HG02885 (cell line): ENCODE measurements around the gene KRTAP13-4.
A peak's percentile ranks its signal among the peaks of the same experiment; 100 is the strongest.

Source experiments
- ATAC-seq: cut with Tn5 transposase; IDR thresholded peaks from one replicate; pipeline ENCODE4 v1.9.1; 2021; ENCODE audit warnings: mild to moderate bottlenecking; ENCODE audit not compliant: unreplicated experiment, poor library complexity

The KRTAP13-4 gene, protein sequence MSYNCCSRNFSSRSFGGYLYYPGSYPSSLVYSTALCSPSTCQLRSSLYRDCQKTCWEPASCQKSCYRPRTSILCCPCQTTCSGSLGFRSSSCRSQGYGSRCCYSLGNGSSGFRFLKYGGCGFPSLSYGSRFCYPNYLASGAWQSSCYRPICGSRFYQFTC

DNA sequence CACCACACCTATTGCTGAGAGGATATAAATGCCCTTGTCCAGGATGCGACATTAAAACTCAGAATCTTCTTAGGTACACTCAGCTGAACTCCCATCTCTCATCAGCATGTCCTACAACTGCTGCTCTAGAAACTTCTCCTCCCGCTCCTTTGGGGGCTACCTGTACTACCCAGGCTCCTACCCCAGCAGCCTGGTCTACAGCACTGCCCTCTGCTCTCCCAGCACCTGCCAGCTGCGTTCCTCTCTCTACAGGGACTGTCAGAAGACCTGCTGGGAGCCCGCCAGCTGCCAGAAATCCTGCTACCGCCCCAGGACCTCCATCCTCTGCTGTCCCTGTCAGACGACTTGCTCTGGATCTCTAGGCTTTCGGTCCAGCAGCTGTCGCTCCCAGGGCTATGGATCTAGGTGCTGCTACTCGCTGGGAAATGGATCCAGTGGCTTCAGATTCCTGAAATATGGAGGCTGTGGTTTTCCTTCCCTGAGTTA, at the start of gene KRTAP13-4:
TSS of gene KRTAP13-4 (plus strand) at position 51 of the 486 bp plus-strand sequence. CDS start at position 107, 56 bp downstream.
- ATAC-seq: no peak

DNA sequence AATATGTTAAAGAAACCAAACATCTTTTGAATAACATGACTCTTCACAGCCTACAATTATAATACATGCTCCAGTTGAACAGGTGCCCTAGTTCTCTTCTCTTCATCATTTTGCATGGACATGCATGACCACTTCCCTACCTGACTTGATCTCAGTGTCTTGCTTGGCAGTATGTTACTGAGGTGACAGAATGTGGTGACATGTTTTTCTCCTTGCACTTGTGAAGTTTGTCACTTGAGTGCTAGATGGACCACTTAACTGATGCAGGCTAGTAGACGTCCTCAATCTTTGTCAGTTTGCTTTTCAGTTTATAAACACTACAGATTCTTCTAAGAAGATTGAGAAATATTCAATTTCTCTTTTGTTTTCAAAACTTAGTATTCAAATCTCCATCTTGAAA, 47.8 kb upstream of the KRTAP13-4 start:
- no peak for ATAC-seq

DNA sequence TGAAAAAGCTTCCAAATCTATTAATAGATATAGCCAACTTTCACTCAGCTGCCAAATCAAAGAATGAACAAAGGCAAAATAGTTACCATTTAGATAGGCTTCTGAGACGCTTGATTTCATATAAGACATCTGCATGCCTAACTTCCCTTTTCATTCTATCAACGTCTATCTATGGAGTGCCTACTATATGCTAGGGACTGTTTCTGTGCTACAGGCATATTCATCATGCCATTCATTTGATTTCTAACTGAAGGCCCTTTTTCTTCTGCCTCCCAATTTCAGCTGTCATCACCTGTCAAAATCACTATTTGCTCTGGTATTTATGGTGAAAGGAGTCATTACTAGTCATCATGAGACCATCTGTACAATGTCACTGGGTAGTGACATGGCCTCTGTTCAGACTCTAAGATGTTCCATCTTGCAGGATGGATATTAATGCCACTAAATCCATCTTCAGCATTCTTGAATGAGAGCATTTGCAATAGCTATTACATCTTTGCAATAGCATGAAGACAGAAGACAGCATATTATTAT, 38.5 kb upstream of the KRTAP13-4 start:
- no peak for ATAC-seq

DNA sequence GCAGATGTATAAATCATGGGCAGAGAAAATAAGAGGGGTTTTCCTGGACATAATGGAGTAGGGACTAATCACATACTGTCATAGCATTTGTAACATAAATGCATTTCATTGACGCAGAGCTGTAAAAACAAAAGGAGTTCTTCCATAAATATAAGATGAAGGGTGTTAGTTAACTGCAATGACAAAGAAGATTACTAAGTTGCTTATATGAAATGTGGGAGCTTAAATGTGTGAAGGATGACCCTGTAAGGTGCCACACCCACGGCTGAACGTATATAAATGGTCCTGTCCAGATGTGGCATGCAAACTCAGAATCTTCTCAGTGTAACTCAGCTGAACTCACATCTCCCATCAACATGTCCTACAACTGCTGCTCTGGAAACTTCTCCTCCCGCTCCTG, 34.3 kb upstream of the KRTAP13-4 start, which contains the start of gene KRTAP13-1:
TSS of gene KRTAP13-1 (plus strand) at position 301 of the 400 bp plus-strand sequence. CDS start at position 357, 56 bp downstream.
- no peak for ATAC-seq

DNA sequence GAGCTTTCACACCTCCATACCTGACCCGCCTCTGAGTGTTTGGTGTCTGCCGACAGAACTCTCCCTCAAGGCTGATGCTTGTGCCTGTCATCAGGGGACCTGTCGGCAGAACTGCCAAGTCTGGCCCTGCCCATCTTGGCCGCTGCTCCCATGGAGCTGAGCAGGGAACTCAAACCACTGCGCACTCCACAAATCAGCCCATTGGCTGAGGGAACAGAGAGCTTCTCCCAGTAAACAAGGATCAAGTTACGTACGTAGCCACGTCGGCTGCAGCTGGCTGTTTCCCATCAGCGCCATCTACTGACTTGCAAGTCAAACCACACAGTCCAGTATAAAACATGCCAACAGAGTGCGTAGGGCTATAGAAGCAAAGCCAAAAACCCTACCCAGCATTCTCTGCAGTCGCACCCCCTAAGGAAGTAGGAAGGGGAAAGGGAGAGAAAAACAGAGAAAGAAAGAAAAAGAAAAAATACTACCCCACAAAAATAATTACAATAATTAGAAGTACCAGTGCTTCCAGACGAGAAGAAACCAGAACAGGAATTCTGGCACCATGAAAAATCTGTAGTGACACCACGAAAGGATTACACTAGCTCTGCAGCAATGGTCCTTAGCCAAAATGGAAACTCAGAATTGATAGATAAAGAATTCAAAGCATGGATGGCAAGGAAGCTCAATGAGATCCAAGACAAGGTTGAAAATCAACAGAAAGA, 21.1 kb upstream of the KRTAP13-4 start:
- no peak for ATAC-seq

DNA sequence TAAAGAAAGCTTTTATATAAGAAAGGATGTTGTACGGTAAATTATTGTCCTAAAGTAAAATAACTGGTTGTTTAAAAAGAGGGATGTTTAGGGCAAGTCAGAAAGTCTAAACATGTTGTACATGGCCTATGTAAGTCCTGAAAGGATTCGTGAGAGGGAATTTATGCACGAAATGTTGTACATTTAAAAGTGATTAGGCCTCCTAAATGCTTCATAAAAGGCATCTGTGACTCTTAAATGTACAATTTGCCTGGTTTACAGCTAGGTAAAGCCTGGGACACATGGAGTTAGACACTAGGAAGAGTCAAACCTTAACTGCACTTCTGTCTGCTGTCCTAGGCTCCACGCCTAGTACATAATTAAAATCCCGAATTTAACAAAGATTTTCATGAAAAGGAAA, 14.0 kb upstream of the KRTAP13-4 start:
- no peak for ATAC-seq

DNA sequence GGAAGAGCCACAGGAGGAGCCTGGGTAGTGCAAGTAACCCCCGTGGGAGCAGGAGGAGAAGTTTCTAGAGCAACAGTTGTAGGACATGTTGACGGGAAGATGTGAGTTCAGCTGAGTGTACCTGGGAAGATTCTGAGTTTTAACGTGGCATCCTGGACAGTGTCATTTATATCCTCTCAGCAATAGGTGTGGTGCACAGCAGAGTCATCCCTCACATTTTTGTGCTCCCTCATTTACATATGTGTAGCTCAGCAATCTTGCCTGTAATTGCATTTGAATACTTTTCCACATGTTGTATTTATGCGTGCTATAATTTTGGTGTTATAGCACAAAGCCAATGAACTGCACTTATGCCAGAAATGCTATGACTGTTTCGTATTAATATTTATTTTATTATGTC, 4.2 kb upstream of the KRTAP13-4 start, which contains the start of gene KRTAP13-3:
TSS of gene KRTAP13-3 (minus strand) at position 101 of the 400 bp plus-strand sequence. CDS start at position 87, 14 bp downstream.
- ATAC-seq: no peak

DNA sequence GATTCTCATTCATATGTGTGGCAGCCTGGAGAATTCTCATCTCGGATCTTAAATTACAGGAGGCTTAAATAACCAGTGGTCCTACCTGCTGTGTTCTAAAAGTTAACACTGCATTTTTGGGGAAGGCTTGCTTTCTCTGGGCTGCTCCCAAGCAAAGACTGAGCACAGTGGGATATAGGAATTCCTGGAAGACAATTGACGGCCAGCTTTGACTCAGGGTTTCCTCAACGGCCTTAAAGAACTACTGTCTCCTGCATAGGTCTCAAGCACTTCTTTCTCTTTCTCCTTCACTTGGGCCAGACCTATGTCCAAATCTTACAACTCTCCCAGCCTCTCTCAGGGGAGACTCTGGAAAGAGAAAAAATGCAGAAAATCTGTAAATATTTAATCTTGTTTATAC, 3.3 kb upstream of the KRTAP13-4 start:
- no peak for ATAC-seq

DNA sequence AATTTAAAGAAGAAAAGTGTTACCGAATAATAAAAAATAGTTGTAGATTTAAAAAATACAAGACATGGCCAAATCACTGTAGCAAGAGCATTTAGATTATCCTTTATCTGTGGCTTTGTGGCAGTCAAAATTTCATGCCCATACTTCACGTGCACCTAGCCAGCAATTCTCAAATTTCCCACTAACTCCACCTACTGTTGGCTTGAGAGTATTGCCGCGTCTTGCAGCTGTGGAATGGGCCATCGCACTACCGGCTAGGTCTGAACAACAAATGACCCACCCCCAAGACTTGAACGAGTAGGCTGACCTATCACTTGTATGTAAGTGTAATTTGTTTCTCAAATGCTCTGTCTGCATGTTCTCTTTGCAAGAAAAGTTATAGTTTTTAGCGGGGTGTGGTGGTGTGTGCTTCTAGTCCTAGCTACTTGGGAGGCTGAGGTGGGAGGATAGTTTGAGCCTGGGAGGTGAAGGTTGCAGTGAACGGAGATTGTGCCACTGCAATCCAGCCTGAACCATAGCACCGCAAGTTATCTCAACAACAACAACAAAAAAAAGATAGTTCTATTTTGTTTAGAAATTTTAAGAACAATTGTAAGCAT, 4.1 kb downstream of the KRTAP13-4 start:
- peak; percentile 69 for ATAC-seq

DNA sequence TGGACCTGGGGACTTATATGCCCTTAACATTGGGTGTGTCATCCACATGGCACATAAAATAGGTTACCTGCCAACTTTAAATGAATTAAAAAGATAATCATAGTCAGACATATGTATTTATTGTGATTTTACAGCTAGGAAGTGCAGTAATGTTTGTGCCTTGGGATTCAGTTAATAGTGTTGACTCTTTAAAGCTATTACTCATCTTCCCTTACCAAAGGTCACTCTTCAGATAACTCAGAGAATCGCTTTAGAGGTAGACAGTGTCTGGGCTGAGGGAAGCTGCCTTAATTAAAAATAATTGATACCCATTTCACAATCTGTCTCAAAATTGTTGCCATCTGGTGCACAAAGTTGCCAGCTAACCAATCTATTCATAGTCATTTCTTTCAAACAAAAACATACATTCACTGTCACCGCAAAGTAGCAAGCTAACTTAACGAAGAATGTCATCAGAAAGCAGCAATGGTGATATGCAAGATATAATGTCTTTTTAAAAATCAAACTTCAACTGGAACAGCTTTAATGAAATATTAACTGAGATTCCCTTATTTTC, 7.1 kb downstream of the KRTAP13-4 start:
- ATAC-seq: no peak

DNA sequence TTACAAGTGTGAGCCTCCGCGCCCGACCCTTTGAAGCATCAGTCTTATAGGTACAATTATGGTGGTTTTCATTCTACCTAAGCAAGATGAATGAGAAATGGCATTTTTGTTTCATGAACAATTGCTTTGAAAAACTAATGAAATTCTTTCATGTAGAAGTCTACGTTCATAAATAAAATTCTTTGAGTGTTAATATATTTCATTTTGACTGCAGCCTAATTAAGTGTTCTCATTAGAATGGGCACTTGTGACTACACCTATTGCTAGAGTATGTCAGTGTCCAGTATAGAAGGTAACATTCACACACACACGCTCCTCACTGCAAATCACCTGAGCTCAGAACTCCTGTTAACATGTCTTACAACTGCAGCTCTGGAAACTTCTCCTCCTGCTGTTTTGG, 10.0 kb downstream of the KRTAP13-4 start, which contains the start of gene KRTAP15-1:
TSS of gene KRTAP15-1 (plus strand) at position 301 of the 400 bp plus-strand sequence. CDS start at position 354, 53 bp downstream.
- no peak for ATAC-seq

DNA sequence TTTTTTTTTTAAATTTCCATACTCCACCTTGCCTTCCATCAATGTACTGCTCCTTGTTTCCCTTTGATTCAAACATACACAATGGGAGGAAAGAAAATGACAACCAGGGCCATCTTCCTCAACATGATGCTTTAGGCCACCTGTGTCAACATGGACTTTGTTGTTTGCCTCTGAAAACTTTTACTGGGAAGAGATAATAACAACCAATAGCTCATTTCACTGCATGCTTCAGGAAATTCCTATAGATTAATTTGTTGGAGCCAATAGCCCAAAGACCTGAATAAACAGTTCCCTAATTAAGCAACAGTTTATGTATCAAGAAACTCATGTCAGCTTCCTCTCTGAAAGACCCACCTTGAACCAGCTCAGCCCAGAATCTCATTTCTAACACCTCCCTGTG, 13.2 kb downstream of the KRTAP13-4 start:
- no peak for ATAC-seq

DNA sequence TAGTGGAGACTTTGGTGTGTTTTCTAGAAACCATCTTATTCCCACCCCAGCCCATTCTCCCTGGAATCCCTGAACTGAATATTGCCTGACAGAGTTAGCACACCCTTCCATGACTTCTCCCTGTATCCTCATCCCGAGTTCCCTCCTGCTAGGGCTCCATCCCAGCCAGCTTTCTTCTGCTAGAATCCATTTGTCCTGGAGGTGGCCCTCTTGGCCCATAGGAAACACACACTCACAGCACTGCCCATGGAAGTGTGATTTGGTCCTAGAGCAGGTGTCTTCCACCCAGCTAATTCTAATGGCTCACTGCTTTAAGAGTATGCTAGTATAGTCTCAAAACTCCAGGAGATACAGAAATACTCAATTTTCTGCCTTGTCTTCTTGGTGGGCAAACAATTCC, 14.2 kb downstream of the KRTAP13-4 start:
- no peak for ATAC-seq

DNA sequence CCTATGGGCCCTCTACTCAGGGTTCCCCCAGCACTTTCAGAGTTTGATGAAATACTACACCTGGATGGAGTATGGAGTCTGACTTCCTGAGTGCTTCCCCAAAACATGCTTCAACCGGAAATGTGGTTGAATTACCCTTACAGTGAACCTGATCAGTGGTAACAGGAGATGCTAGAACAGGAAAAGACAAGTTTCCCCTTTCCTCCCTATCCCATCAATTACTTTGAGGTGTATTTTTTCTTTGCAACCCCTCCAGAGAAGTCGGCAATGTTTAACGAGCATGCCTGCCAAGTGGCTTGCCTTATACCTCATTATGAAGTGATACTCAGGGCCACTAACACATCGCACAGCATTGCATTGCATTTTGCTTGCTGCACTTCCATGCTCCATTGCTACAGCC, 17.0 kb downstream of the KRTAP13-4 start:
- ATAC-seq: no peak

DNA sequence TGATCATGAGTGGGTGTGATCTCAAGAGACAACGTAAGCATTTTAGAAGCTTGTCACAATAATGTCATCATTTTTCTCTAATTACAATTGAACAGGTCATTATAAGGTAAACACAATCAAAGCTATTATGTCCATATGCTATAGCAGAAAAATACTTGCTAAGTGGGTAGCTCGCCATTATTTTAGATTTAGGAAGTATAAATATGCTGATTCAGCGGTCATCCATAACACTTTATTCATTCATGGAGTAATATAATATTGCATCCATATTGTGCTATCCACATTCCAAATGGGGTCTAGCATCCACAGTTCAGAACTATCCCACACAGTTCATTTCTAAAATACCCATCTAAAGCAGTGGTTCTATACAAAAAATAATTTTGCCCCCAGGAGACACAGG, 18.5 kb downstream of the KRTAP13-4 start:
- no peak for ATAC-seq

DNA sequence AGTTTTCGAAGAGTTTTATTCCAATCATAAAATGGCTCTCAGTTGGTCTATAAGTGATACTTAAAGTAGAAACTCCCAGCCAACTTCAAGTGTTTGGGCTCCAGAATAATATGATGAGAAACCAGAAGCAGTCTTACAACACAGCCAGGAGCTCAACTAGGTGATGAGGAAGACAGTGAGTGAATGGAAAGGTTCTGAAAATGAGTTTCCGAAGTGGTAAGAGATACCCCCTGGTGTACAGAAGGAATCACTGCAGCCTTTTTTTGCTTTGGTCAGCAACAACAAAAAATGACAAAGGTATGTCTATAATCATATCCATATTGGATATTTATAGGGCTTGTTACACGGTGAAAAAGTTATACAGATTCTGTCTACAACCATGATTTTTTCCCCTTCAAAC, 33.7 kb downstream of the KRTAP13-4 start:
- ATAC-seq: no peak

DNA sequence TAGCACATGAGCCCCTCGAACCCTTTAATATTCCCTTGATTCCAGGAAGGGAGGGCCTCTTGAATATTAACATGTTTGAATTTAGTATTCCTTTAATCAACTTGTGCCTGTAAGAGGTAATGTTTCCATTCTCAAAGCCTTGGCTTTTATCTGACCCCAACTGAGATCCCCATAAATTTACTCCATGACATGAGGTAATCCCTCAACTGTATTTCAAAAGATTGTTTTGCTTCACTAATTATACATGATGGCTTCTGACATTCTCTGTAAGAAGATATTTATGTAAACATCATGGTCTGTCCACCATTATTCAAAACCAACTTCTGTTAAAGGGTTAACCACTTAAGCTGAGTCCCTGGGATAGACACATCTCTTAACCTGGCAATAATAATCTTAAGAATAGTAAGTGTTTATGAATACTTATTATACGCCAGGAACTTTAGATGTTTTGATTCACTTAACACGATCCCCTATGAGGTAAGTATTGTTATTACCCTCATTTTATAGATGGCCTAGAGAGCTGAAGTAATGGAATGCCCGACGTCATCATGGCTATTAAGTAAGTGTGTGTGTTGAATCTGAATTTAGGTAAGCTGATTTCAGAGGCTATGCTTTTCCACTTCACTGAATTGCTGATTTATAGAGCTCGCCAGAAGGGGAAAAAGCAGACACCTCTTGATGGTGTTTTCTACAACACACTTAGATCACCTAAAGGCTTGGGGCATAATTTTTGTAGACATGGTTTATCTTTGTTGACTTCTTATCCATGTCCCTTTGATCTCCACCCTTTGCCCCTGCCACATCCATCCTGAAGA, 39.1 kb downstream of the KRTAP13-4 start:
- no peak for ATAC-seq

DNA sequence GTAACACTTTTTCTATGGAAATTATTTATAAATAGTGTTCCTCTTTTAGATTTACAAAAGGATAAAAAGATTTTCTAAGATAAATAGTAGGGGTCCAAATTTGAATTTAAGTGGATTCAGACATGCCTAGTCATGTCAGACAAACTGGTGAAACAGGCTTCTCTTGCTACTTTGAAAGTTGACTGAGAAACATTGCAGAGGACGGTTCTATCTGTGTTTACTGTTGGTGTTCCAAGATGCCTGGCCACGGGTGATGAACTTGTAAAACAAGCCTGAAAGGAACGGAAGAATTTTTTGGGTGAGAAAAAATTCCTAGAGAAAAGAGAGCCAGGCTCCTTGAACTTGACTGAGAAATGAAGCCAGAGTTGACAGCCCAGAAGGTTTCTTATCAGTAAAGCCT, 48.0 kb downstream of the KRTAP13-4 start:
- ATAC-seq: no peak

DNA sequence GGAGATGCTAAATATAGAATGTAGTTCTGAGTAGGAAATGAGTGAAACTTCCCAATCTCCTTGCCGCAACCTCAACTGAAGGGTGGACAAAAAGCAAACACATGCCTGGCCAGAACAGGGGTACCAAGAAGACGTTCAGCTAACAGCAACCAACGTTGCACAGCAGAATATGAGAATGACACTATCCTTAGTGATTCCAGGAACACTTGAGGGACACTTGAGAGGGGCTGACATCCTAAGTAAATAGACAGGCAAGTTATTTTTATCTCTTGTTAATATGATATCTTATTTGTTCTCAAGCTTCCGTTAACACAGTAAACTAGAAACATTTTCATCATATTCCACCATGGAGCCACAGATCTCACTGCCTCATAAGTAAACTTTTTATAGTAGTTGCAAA, 49.2 kb downstream of the KRTAP13-4 start:
- ATAC-seq: no peak

DNA sequence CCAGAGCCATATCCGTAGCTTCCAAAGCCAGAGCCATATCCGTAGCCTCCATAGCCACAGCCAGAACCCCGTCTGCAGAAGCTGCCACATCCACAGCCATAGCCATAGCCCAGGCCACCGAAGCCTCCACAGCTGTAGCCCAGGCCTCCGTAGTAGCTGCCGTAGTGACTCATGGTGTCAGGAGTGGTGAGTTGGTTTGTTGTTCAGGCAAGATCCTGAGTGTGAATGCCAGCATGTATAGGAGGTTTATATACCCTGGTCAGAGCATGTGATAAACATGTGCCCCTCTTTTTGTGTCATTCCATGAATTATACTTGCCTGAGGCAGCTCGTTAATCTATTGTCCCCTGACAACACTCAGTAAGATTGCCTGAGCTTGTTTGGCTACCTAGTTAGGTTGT, 50.1 kb downstream of the KRTAP13-4 start, which contains the start of gene KRTAP19-1:
TSS of gene KRTAP19-1 (minus strand) at position 223 of the 400 bp plus-strand sequence. CDS start at position 173, 50 bp downstream.
- no peak for ATAC-seq
